GM19452 (cell line): ENCODE results near the gene SEPTIN6.
"Not testable (repeated sequence)": the region's sequence is repeated elsewhere in the genome, so short reads cannot be mapped to it uniquely, and the experiment has no call there.

Experiments used
- ATAC-seq: cut with Tn5 transposase; IDR thresholded peaks from one replicate; pipeline ENCODE4 v1.9.1; 2021; ENCODE audit not compliant: unreplicated experiment

The SEPTIN6 gene

GRCh38 chrX:119692191-119693039, 553 bp downstream of the SEPTIN6 start:
- no peak for ATAC-seq

DNA sequence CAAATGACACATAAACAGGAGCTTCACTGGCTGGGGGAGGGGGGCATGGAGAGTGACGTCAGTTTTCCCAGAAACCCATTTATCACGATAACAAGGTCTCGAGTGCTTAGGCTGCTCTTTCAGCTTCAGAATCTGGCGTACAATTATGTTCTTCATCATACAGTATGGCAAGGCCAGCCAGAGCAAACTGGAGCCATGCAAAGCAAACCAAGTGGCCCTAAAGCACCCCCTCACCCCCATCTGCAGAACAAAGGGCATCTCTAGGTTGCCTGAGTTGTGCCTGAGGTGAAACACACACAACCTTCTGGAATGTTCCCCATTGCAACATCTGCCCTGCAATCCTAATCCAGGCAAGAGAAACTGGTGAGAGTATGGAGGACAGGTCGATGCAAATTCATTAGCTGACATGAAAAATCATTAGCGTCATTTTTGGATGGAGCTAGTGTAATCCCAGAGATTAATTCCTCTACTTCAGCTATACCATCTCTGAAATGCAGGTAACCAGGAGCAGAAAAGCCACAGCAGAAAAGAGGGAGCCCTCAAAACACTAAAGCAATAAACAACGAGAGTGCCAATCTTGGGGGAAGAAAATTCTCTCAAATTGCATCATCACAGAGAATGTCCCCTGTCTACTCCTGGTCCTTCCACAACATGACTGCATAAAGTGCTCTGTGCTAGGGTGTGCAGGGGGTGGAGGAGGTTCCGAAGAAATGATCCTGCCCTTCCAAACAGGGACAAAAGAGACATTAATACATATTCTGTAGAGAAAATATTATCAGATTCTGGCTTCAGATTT, 1.8 kb downstream of the SEPTIN6 start:
- no peak for ATAC-seq

GRCh38 chrX:119688911-119689321, 4.1 kb downstream of the SEPTIN6 start:
- ATAC-seq: no peak

DNA sequence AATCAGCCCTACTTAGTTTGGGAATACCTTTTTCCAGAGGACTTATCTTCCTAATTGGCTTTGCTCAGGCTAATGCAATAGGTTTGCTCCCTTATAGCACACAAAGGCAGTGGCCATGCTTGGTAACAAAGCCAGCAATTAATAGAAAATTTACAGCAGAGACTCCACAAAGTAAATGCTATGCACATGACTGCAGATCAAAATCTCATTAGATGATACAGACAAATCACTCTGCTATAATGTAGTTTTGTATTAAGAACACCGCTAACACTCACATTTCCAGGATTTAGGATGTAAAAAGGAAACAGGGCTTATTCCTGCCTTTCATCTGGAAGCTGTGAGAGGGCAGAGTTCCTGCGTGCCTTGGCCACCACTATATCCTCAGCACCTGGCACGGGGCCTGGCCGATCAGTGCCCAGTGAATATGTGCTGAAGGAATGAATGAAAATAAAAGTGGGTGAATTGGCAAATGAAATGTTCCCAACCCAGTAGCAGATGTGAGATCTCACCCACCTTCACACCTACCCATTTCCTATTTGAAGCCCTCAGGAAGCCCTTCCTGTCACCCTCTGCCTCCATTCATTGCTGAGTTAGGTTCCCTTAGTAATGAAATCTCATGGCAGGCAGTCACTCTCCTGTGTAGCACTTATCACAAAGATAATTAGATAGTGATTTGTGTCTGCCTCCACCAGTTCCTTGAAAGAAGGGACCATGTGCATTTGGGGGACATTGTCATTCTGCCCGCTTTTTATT, 5.1 kb downstream of the SEPTIN6 start:
- no peak for ATAC-seq

- peak; percentile 37 for ATAC-seq
Observed at GRCh38 chrX:119686087-119686691, 6.8 kb downstream of the SEPTIN6 start.

GRCh38 chrX:119685225-119686066, 7.5 kb downstream of the SEPTIN6 start:
- peak; percentile 33 for ATAC-seq

GRCh38 chrX:119684916-119685224, 8.1 kb downstream of the SEPTIN6 start:
- no peak for ATAC-seq

GRCh38 chrX:119684312-119684711, 8.7 kb downstream of the SEPTIN6 start:
- ATAC-seq: not testable (repeated sequence)

GRCh38 chrX:119682019-119682989, 10.7 kb downstream of the SEPTIN6 start:
- ATAC-seq: no peak

DNA sequence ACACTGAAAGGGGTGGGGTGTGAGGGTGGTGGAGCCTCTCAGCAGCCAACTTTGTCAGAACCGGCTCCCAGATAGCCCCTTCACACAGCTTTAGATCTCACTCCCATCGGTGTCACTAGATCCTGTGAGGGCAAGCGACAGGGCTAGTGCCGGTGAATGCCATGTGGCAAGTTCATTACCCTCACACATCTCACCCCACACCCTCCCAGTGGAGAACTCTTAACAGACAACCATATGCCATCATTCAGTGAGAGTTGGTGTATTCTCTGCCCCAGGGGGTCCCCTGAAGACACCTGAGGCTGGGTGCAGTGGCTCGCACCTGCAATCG, 15.3 kb downstream of the SEPTIN6 start:
- no peak for ATAC-seq

- no peak for ATAC-seq
Observed at GRCh38 chrX:119676949-119677653, 15.9 kb downstream of the SEPTIN6 start.

DNA sequence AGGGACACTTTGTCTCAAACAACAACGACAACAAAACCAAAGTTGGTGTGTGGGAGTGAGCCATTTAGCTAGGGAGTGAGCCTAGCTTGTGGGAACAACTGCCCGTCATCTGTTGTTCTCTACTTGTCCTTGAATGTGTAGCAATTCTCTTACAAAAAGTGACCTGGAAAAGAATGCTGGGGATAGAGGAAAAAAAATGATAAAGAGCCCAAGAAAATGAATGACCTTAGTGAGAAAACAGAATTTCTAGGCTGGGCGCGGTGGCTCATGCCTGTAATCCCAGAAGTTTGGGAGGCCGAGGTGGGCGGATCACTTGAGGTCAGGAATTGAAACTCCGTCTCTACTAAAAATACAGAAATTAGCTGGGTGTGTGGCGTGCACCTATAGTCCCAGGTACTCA, 19.6 kb downstream of the SEPTIN6 start:
- ATAC-seq: no peak

DNA sequence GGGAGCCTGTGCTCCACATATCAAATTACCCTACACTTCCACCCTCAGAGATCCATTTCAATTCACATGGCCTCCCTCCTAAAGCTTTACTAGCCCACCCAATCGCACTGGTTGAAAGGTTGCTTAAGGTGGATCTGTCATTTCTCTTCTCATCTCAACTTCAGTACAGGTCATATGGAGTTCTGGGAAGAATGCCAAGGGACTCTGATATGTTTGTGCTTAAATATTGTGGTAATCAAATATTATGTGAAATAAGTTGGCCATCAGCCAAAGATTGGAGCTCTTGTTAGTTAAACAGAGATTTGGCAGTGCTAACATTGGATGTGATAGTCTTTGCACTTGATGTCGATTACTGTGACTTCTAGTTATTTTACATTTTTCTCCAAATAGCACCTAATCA, 20.5 kb downstream of the SEPTIN6 start:
- ATAC-seq: no peak

DNA sequence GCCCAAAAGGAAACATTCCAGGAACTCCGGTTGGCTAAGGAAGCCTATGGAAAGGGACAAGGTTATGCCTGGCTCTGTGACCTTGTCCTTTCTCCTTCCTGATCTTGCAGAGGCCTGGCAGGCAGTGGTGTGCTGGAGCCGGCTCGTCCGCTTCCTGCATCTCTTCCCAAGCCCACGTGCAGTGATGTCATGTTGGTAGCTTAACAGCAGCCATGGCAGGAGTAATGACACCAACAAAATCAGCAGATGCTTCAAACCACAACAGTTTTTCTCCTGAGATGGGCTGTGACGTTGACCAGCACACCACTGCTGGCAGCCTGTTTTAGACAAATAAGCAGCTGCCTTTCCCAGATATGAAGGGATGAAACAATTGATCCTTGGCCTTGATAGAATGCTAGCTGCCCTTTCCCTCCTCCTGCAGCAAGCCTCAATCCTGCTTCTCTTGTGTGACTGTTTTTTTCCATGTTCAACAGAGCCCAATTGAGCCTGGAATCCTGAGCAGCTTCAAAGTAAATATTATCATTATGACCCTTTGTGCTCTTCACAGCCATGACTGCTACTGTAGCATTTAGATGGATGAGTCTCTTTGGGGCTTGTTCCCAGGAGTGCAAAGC, 23.4 kb downstream of the SEPTIN6 start:
- ATAC-seq: no peak

- no peak for ATAC-seq
Observed at GRCh38 chrX:119667111-119667878, 25.7 kb downstream of the SEPTIN6 start.

DNA sequence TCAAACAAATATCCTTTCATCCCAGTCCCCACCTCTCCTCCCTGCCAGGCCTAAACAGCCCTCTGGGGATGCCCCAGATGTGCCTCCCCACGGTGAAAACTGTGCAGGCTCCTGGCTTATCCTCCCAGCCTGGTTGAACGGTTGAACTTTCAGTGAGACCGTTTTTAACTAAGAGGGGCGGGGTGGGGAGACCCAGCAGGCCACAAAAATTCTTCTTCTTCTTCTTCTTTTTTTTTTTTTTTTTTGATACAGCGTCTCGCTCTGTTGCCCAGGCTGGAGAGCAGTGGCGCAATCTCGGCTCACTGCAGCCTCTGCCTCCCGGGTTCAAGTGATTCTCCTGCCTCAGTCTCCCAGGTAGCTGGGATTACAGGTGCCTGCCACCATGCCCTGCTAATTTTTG, 28.1 kb downstream of the SEPTIN6 start:
- not testable (repeated sequence) for ATAC-seq

DNA sequence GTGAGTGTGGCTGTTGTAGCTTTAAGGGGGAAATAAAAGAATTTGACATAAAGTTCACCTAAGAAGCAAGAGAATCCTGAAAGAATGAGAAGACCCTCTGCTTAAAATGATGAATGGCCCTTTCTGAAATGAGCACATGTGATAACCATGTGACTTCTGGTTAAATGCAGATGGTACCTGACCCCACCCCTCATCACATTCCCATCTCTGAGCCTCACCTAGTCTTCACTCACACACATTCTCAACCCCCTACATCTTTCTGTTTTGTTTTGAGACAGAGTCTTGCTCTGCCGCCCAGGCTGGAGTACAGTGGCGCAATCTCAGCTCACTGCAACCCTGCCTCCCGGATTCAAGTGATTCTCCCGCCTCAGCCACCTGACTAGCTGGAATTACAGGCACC, 31.5 kb downstream of the SEPTIN6 start:
- ATAC-seq: no peak
